SK-MEL-5 (cell line): ENCODE data around the gene OR2M3. TPM values are rescaled to one million over a fixed set of nuclear protein-coding genes. Genes with fewer than 3 reads are reported as not detected.
A peak's percentile ranks its signal among the peaks of the same experiment; 100 is the strongest.
"Not testable (repeated sequence)": the region's sequence is repeated elsewhere in the genome, so short reads cannot be mapped to it uniquely, and the experiment has no call there.

Source experiments
- DNase-seq: peaks from one replicate; pipeline ENCODE4 v3.0.0-alpha.2; 2016; ENCODE audit warnings: low read depth, low spot score
- in situ Hi-C: cut with HindIII; loops from 2 replicates; pipeline ENCODE4 v1.10.0; 2016; ENCODE audit warnings: low sequenced_read_pairs, high pct_unique_total_duplicates, low pct_unique_long_range_greater_than_20kb
- polyA plus RNA-seq, 2 experiments: library from polyadenylated mRNA; depleted of rRNA; stranded (reverse); fragments of >200 nt; gene quantifications; 2 replicates each; pipeline ENCODE4 v1.2.3, GENCODE V29; 2015
- total RNA-seq: library from RNA; depleted of rRNA; stranded (reverse); fragments of >200 nt; shearing (Covaris generic); gene quantifications from 2 replicates; pipeline ENCODE4 v1.2.3, GENCODE V29; 2014; rRNA removed

The OR2M3 gene
- total RNA-seq: not detected in 2 replicates
- polyA plus RNA-seq (2015; cell fraction: cytosol; rRNA removed): not detected in 2 replicates
- polyA plus RNA-seq (2015; cell fraction: nucleus; rRNA removed): not detected in 2 replicates

GRCh38 chr1:248196965-248197364 is at the start of gene OR2M3:
OR2M3 (plus strand) TSS chr1:248197265; CDS start chr1:248203068, 5,803 bp downstream.
- in situ Hi-C loops: no loop called here

GRCh38 chr1:248152056-248152827 is 44.8 kb upstream of the OR2M3 start:
- no peak for DNase-seq
- in situ Hi-C loops: no loop called here

More at GRCh38 chr1:248196965-248197364, at the start of gene OR2M3:
- no peak for DNase-seq

DNA sequence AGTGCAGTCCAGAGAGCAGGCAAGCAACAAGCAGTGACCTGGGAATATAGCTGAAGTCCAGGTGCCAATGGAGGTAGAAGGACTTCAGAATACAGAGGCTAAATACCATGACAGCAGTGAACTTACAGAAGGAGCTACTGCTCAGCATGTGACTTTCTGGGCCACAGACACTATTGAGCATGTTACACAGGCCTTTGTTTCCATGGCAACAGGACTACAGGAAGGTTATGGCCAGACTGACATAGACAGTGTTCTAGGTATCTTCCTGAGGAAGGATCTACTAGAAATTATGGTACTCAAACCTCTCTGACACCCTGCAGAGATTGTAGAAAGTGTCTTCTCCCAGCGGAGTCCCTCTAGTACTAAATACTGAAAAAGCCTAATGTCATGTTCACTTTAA is 41.1 kb upstream of the OR2M3 start:
- no peak for DNase-seq
- in situ Hi-C loops: no loop called here

- in situ Hi-C loops: no loop called here
- DNase-seq: no peak
Observed at GRCh38 chr1:248158758-248159157, 38.3 kb upstream of the OR2M3 start.

DNA sequence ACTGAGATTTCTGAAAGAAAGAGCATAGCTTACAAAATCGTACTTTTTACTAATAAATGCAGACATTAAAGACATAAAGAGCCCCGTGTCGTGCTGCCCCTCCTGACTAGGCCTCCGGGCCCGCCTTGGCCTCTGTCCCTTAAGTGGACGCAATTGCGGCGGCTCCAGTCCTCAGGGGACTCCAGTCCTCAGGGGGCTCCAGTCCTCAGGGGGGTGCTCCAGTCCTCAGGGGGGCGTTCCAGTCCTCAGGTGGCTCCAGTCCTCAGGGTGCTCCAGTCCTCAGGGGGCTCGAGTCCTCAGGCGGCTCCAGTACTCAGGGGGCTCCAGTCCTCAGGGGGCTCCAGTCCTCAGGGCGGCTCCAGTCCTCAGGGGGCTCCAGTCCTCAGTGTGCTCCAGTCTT is 33.0 kb upstream of the OR2M3 start:
- in situ Hi-C loops: no loop called here

DNA sequence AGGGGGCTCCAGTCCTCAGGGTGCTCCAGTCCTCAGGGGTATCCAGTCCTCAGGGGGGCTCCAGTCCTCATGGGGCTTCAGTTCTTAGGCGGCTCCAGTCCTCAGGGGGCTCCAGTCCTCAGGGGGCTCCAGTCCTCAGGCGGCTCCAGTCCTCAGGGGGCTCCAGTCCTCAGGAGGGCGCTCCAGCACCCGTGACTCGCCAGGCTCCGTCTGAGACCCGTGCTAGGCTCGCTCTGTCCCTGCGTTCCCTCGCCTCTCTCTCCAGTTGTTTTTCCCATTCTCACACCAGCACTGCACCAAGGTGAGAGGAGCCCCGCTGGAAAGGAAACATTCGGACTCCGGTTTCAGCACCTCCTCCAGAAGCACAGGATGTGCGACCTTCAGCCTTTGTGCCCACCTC is 31.9 kb upstream of the OR2M3 start:
- no peak for DNase-seq
- in situ Hi-C loops: no loop called here

More for the DNA sequence above, 33.0 kb upstream of the OR2M3 start:
- DNase-seq: no peak

DNA sequence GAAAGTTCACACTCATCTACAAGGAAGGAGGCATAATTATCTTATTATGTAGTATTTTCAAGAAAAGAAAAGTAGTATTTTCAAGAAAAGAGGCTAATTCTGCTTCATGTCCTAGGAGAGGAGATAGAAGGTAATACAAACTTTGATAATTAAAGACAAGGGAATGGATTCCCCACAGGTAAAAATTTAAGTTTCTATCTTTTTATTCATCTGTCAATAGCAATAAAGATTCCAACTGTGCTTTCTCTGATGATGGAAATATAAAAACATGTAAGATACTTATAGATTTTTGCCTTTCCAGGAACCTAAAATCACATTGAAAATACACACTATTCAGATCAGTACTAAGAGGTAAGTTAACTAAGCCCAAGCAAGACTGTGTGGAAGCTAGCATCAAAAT is 22.5 kb upstream of the OR2M3 start, which contains the start of gene OR2M2:
TSS of gene OR2M2 (plus strand) at position 301 of the 400 bp plus-strand sequence. CDS start 5,165 bp downstream, outside the sequence.
- in situ Hi-C loops: no loop called here
- DNase-seq: no peak

DNA sequence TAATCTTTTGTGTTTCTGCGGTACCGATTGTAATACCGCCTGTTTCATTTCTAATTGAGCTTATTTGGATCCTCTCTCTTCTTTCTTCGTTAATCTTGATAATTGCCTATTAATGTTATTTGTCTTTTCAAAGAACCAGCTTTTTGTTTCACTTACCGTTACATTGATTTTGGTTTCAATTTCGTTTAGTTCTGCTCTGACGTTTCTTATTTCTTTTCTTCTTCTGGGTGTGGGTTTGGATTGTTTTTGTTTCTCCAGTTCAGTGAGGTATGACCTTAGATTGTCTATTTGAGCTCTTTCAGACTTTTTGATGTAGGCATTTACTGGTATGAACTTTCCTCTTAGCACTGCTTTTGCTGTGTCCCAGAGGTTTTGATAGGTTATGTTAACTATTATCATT is 13.1 kb upstream of the OR2M3 start:
- no peak for DNase-seq
- in situ Hi-C loops: no loop called here

- in situ Hi-C loops: no loop called here
- no peak for DNase-seq
Observed at GRCh38 chr1:248187363-248187762, 9.7 kb upstream of the OR2M3 start.

- no peak for DNase-seq
- in situ Hi-C loops: no loop called here
Observed at GRCh38 chr1:248189026-248189425, 8.0 kb upstream of the OR2M3 start.

GRCh38 chr1:248194117-248194516 is 2.9 kb upstream of the OR2M3 start:
- in situ Hi-C loops: no loop called here
- no peak for DNase-seq

DNA sequence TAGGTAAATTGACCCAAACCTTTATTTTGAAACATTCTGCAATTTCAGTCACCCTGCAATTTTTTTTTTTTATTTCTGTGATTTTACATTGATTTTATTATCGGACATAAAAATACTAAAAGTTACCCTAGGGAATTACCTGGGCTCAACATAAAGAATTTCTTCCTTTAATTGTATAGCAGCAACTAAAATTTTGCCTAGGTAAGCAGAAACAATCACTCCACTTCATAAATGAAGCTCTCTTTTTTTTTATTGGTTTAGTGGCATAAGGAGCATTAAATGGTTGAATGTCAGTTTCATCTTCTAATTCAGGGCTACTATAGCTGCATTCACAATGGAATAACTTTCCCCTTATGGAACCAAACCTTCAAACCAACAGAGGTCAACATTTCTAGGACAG is 18.8 kb downstream of the OR2M3 start:
- in situ Hi-C loops: no loop called here
- no peak for DNase-seq

DNA sequence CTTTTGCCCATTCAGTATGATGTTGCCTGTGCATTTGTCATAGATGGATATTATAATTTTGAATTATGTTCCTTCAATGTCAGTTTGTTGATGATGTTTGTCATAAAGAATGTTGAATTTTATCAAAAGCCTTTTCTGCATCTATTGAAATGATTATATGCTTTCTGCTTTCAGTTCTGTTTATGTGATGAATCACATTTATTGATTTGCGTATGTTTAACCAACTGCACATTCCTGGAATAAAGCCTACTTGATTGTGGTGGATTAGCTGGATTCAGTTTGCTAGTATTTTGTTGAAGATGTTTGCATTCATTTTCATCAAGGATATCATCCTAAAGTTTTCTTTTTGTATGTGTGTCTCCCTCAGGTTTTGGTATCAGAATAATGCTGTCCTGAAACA is 28.5 kb downstream of the OR2M3 start:
- no peak for DNase-seq
- in situ Hi-C loops: no loop called here

GRCh38 chr1:248229360-248229908 is 32.4 kb downstream of the OR2M3 start:
- DNase-seq: no peak
- in situ Hi-C loops: no loop called here

GRCh38 chr1:248231117-248231516 is 34.1 kb downstream of the OR2M3 start, which contains the start of gene OR2M4:
OR2M4 (plus strand) TSS chr1:248231417; CDS start chr1:248238929, 7,512 bp downstream.
- in situ Hi-C loops: no loop called here
- no peak for DNase-seq

DNA sequence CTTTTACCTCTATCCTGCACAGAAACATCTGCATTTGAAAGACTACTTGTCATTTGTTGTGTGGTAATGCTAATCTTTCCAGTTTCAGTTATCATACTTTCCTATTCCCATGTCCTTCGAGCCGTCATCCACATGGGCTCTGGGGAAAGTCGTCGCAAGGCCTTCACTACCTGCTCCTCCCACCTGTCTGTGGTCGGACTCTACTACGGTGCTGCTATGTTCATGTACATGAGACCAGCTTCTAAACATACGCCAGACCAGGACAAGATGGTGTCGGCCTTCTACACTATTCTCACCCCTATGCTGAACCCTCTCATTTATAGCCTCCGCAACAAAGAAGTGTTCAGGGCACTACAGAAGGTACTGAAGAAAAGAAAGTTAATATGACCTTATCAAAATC is 42.4 kb downstream of the OR2M3 start:
- no peak for DNase-seq
- in situ Hi-C loops: no loop called here

- in situ Hi-C loops: no loop called here
- DNase-seq: peak; percentile 69
Observed at GRCh38 chr1:248243204-248243603, 46.1 kb downstream of the OR2M3 start.

- in situ Hi-C loops: not testable (repeated sequence)
Observed at GRCh38 chr1:248259309-248259708, 62.2 kb downstream of the OR2M3 start.

More at GRCh38 chr1:248259309-248259708, 62.2 kb downstream of the OR2M3 start:
- DNase-seq: not testable (repeated sequence)
